HG02610 (cell line): ENCODE results near the gene HOXC5.
"Not testable (repeated sequence)": the region's sequence is repeated elsewhere in the genome, so short reads cannot be mapped to it uniquely, and the experiment has no call there.

ENCODE experiments used
- ATAC-seq: cut with Tn5 transposase; IDR thresholded peaks from one replicate; pipeline ENCODE4 v1.9.1; 2021; ENCODE audit warnings: mild to moderate bottlenecking, moderate library complexity; ENCODE audit not compliant: unreplicated experiment

The HOXC5 gene

DNA sequence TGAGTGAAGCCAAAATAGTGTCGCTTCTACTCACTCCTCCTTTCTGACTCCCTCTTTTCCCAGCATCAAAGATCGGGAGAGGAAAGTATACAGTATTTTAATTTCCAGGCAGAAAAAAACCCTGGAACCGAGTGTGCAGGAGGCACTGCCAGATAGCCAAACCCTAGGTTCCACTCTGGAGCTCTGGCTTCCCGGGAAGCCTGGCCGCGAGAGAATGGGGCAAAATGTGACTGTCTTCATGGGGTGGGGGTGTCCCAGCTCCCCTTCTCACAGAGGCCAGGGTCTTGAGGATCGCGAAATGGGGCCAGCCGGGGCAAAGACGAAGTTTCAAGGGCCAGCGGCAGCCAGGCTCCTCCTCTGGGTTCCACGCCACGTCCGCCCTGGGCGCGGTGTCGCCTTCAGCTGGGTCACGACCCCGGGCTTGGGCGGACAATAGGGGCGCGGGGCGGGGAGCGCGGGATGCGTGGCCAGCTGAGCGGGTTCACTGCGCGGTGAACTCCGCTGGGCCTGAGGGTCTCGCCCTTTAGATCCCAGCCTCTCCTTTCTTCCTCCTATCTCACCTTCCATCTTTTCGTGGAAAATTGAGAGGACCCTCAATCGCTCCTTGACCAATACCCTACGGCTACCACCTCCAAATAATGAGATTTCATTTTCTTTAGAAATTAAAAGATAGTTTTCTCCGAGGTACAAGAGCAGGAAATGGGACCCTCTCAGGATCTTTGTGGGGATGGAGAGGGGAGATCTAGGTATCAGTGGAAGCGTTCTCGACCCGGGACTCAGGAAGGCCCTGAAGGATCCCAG lies 27.5 kb downstream of the HOXC5 start:
- ATAC-seq: no peak

DNA sequence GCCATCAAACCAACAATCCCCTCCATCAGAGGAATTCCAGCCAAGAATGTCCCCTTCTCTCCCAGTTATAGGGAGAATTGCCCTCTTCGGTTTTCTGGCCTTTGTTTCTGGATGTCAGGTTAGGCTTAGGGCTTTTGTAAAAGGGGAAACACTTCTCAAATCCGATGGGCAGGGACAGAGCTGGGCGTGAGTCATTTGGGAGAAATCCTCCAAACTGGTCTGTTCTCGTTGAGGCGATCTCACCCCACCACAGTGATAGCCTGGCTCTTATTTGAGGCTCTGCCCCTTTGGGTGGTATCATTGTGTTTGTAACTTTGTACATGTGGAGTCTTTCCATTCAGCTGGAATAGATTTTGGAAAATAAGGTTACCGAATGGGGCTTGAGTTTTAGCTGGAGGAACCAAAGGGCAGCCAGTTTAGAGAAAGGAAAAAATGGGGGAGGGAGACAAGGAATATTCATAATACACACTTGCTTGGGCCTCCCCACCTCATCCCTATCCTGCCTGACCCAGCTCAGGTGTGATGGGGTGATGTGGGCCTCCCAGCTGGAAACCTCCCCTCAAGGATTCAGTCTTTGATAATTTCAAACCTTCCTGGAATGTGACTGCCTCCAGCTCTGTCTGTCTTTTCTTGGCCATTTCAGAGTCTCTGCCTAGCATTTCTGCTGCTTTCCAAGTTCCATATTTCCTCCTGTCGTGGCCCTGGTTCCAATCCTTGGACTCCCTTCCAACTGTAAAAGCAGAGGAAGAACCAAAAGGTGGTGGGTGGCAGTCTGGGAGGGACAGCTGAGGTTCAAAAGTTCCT lies 28.3 kb downstream of the HOXC5 start:
- ATAC-seq: no peak

DNA sequence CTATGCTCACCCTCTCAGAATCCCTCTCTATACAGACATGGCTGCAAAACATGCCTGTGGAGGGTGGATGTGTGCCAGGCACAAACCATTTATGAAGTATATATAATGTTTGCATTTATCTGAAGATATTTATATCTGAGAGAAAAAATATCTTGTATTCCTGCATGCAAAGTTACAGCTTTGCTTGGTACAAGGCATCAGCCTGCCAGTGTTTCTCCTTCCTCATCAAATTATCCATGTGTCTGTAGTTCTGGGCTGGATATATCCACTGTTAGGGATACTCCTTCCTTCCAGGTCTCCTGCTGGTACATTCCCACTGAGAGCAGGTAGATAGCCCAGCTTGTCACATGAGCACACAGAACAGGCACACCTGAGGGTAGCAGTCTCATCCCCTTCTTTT lies 32.8 kb downstream of the HOXC5 start:
- ATAC-seq: no peak

DNA sequence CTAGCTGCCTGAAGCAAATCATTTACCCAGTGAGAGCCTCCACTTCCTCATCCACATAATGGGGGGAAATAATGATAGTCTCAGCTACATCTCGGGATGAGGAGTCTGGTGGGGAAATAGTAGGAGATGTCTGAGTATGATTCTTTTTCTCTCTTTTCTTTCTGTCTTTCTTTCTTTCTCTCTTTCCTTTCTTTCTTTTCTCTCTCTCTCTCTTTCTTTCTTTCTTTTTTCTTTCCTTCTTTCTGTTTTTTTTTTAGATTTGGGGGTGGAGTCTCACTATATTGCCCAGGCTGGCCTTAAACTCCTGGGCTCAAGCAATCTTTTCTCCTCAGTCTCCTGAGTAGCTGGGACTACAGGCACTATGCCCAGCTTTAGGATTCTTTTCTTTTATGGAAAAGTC lies 33.6 kb downstream of the HOXC5 start:
- ATAC-seq: no peak

DNA sequence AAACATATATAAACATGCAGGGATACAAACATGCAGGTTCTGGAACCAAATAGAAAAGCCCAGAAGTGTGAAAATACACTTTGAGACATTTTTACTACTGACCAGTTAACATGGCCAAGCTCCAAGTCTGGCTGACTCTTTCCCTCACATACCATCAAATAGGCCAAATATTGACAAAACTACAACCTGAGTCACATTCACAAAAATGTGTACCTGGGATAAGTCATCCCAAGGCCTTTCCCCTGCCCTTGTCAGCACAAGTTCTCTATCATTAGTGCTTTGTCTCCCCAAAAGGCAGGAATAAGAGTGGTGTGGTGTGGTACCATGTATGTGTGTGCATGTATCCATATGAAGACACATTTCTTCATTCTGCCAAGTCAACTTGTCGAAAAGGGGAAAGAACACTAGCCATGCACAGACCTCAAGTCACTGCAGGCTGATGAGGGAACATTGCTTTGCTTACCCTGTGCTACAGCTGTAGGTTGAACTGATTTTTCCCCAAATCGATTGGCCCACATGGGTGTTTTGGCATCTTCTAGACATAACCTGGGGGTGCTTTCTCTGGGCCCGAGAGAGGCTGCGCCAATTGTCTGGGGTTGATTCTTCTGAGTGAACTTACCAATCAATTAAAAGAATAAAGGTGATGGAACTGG lies 35.7 kb downstream of the HOXC5 start:
- no peak for ATAC-seq

DNA sequence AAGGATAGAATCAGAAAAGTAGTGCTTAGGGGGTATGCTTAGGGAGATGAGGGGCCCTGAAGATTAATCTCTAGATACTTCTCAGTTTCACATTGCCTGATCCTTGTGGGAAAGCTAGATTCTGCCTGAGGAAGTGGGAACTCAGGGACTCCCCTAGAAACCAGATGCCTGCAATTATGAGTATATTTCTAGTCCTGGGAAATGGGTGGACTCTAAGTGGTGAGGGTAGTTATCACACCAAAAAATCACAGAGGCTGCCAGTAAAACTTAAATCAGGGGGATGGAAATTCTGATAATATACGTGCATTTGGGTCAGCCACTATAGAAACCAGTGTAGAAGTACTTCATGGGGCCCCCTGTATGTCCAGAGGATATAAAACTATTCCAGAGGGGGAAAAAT lies 39.1 kb downstream of the HOXC5 start:
- ATAC-seq: no peak

DNA sequence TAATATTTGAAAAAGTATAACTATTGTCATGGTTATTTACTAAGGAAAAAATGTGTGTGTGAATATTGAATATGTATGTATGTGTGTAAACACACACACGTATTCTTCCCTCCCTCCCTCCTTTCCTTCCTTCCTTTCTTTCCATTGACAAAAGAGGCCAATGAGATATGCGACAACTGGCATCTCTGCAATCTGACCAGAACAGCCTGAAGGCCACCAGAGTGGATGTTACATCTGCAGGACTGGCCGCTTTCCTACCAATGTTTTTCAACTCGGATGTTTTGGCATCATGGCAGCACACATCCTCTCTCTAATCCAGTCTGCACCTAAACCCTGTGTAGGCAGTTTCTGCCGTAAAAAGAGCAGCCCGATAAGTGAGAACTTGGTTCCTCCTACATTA lies 41.5 kb downstream of the HOXC5 start:
- ATAC-seq: no peak

DNA sequence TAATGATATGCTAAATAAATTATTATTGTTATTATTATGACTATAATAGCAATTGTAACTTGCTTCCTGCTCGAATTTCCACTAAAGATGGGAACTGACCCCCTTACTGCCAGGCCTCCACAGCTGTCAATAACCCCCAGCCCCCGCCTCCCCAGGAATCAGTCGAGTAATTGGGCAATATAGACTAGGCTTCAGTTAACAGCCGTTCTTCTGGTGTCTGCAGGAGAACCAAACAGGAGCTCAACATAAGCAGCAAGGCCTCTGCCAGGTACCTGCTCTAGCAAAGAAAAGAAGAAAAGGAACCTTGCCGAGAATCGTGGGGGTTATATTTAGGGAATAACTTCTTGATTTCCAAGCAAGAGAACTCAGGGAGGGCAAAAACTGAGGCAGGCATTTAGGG lies 42.6 kb downstream of the HOXC5 start:
- ATAC-seq: no peak

DNA sequence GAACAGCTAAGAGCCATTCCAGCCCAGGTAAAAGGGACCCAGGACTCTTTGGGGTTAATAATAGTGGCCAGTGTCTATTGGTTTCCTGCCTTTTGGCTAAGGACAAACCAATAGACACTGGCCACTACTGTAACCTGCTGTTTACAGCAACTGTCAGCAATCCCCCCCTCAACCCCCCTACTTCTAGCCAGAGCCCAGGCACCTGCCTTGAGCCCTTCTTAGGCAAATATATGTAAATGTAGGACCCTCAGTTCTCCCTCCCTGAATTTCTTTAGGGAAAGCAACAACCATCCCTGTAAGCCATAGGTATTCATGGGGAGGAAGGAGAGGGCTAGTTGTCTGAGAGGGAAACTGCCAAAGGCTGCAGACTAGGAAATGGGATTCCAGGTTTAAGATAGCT lies 43.1 kb downstream of the HOXC5 start:
- no peak for ATAC-seq

DNA sequence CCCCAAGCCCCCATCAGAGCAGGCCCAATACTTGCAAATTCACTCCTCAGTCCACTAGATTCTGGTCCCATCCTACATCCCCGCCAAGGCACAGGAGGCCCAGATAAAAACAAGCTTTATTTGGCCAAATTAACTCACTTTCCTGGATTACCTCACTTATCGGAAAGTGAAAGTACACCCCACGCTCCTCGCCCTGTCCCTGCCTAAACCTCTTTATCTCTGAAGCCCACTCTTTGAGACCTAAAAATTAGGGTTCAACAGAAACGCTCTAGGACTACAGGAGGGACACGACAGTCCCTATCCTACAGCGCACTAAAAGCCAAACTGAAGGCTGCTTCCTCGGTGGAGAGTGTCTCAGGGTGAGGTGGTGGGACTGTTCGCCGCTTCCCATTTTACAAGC lies 45.0 kb downstream of the HOXC5 start:
- not testable (repeated sequence) for ATAC-seq

DNA sequence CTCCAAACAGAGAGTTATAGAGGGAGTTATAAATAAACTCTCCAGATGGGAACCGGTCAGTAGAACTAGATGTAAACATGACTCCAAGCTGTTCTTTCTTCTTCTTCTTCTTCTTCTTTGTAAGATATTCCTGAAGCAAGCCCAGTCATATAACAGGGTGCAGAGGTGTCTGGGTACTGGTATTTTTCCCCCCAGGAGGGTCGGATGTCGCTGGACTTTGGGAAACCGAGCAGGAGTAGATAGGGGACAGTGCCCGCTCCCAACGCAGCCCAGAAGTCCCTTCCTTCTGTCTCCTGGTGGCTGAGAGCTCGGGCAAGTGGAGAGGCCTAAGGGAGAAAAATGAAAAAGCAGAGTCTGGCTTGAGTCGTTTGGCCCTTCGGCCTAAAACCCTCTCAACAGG lies 46.3 kb downstream of the HOXC5 start:
- ATAC-seq: not testable (repeated sequence)

DNA sequence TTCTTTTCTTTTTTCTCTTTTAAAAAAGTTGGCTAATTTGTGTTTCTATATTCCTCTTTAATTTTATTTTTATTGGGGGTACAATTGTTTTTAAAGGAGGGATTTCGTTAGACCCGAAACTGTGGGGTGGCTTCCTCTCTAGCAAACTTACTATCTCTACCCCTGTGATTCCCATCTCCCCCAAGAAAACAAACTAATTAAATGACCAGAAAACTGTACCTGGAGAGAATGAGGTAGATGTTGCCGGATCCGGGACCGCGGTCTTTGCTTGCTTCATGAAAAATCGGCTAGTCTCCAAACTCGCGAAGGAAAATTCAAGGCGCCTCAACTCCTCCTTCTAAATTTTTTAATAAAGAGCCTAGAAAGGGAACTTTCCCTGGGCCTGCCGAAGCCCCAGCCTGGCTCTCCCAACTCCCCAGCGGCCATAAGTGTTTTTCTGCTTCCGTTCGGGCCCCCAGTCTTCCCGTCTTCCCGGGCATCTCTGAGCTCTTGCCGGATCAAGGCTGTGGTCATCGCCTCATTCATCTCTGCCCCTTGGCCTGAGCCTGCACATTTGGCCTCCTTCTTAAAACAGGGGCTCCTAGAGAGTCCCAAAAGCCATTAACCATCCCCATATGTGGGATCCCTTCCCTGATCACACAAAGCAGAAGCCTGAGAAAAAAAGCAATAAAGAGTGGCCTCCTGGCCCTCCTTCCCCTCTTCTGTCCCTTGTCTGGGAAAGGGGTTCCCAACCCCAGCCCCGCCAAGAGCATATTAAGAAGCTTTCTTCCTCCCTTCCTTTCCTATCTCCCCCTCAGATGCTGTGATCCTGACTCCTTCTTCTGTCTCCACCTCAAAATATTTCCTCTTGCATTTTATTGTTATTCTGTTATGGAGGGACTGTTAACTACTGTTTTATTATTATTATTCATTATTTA lies 47.4 kb downstream of the HOXC5 start:
- ATAC-seq: not testable (repeated sequence)

DNA sequence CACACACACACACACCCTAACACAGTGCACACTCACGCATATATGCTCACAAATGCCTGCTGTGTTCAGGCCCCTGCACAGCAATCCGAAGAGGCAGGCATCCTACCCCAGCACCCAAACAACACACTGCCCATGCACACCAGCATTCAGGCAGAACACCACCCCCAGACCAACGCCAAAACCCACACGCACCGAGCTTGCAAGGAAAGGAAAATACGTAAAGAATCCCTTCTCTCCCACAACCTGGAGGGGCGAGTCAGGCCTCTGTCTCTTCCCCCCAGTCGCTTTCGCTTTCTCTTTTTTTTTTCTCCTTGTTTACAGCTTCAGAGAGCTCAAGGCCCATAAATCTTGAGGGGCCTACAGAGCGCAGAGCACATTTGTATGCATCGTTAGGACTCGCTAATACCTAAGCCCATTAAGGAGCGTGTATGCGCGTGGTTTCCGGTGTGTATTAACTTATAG lies 48.2 kb downstream of the HOXC5 start:
- ATAC-seq: not testable (repeated sequence)

DNA sequence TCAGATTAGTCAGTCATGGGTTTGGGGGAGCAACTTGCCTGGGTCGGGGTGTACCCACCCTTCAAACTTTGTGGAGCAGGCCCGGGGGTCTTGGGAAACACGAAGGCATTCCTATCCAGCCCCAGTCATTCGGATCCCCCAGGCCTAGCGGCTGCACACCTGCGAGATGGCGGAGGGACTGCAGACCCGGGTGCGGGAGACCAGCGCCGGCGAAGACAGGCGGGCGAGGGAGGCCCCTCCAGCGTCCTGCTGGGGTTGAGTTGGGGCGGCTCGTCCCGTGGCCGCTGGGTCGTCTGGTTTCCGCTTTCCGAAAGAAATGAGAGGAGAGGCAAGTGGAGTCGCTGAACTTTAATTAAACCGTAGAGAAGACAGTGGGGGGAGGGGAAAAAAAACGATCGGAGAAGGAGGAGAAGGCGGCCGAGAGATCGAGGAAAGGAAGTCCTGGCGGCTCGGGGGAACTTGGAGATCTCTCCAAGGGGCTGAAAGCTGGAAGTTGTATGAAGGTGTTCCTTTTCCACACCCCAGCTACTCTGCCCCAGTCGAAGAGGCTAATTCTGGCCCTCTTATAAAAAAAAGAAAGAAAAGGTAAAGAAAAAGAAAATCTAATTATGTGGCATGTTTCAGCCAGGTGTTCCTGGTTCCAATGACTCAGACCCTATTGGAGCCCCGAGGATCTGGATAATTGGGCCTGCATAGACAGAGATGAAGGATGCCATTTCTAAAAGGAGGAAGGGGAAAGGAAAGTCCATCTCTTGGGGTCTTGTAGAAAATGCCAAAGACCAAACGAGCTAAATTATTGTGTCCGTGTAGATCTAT lies 48.9 kb downstream of the HOXC5 start:
- ATAC-seq: not testable (repeated sequence)

DNA sequence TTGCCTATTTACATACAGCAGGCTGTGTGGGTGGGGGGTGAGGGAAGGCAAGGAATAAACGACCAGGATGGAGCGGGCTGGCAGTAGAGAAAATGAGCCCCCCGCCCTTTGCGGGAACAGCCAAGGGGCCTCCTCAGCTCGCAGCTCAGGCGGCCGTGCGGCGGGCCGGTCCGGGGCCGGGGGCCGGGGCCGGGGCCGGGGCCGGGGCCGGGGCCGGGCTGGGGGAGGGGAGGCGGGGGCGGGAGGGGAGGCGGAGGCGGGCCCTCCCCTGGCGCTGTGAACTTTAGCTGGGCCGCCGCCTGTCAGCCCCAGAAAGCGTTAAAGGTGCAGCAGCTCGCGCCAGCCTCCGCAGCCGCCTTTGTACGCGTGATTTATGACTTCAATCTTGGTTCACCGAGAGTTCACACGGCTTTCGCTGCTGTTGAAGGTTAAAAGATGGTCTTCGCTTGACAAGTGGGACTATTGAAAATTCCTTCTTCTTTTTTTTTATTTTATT lies 49.6 kb downstream of the HOXC5 start:
- no peak for ATAC-seq
